RPMI7951 (cell line): Measurements from ENCODE around the gene KAT6B. TPM values are rescaled to one million over a fixed set of nuclear protein-coding genes. Genes with fewer than 3 reads are reported as not detected.

Source experiments
- DNase-seq: peaks from one replicate; pipeline ENCODE4 v3.0.0-alpha.2; 2012; ENCODE audit warnings: low read depth
- total RNA-seq: library from RNA; depleted of rRNA; stranded (reverse); fragments of >200 nt; shearing (Covaris generic); gene quantifications from 2 replicates; pipeline ENCODE4 v1.2.3, GENCODE V29; 2014

Gene KAT6B
- total RNA-seq, 1 experiment from 2014 or later, result 9.1 TPM

GRCh38 chr10:74823791-74824183 lies 2.6 kb upstream of the KAT6B start:
- DNase-seq, result no peak

GRCh38 chr10:74824184-74824899 lies 2.1 kb upstream of the KAT6B start:
- no peak for DNase-seq

DNA sequence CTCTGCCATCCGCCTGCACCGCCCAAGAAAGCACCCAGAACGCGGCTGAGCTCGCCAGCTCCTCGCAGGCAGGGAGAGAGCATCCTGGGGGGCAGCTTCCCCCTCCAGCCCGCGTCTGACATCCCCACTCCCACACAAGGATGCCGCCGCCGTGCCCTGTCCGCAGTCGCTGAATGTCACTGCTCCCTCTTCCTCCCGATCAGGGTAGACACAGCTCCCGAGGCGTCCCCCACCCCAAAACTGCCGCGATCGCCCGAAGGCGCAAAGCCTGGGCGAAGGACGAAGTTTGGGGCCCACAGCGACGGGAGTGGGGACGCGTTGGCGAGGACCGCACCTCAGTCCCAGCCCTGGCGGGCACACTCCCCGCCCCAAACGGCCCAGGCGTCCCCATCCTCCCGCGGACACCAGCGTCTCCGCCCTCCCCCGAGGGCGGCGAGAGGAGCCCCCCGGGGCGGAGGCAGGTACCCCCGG lies 1.5 kb upstream of the KAT6B start:
- DNase-seq, result peak; percentile 7

DNA sequence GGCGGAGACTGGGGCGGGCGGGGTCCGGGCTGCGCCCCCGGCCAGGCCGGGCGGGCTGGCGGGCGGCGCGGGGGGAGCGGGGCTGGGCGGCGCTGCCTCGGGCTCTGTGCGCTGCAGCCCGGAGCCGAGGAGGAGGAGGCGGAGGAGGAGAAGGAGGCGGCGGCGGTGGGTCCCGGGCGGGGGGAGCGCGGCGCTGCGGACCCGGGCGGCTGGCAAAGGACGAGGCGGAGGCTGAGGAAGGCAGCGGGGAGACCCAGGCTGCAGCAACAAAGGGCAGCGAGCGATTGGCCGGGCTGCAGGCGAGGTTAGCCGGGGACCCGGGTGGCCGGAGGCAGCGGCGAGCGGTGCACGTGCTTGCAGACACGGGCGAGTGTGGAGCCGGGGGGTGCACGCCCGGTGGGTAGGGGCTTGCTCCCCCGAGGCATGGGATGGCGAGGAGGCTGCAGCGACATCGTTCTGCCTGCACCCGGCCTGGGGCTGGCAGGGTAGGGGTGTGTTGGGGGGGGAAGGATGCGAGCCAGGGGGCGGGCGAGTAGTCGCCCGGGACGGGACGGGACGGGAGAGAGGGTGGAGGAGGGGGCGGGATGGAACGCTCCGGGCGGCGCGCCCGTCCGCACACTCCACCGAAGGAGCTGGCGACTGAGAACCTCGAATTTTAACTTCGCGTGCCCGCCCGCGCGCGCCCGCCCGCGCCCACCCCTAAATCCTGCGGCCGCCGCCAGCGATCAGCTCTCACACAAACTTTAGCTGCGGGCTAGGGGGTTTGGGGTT lies 844 bp upstream of the KAT6B start:
- DNase-seq, result no peak

DNA sequence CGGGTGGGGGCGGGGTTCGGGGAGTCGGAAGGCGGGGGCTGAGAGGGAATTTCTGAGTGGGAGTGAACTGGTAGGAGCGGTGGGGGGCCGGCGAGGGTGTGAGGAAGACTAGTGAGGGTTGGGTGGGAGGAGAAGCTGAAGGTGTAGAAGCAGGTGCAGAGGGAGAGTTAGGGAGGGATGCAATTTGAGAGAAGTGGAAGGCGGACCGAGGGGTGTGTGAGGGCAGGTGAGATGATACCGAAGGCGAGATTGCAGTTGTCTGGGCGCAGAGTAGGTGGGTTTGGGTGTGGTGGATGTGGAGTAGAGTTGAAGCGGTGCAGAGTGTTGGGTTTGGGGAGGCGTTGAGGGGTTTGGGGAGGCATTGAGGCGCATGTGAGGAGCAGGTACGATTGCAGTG lies 643 bp downstream of the KAT6B start:
- no peak for DNase-seq

GRCh38 chr10:74827694-74828093 lies 1.3 kb downstream of the KAT6B start:
- DNase-seq, result no peak

DNA sequence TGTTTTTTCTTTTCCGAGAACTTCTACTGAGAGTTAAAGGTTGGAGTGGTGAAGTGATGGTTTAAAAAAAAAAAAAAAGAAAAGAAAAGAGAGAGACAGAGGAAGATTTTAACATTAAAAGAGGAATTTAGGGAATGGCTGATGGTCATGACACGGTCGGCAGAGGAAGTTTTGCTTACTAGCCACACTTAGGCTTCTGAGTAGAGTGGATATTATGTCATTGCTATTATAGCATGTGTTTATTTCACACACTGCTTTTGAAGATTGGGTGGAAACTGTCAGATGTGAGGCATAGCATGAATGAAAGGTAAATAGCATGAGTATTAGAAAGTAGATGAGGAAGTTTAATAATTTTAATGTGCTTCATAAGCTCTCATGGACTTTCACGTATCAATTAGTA lies 2.5 kb downstream of the KAT6B start:
- no peak for DNase-seq

DNA sequence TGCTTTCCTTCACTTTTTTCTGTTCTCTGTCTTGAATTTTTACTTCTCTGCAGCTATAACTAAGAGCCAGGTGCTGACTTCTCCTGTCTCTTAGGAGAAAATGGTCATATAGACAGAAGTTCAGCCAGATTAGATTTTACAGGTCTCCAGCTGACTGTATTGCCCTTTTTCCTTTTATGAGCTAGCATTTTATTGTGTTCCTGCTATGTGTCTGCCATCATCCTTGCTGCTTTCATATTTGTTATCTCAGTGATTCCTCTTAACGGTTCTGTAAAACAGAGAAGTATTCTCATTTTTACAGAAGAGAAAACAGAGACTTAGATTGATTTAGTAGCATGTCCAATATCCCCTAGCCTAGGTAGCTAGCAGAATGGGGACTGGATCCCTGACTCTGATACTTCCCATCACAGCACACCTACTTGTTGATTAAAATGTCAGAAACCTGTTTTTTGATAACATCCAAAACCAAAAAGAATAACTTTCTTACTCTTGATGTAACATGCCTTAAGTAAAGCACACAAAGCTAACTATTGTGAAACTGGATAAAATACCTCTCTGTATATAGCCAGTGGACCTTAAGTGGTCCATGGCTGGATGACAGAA lies 5.2 kb downstream of the KAT6B start:
- DNase-seq, result no peak

GRCh38 chr10:74835963-74836362 lies 9.6 kb downstream of the KAT6B start:
- no peak for DNase-seq

GRCh38 chr10:74836877-74837276 lies 10.5 kb downstream of the KAT6B start:
- DNase-seq, result no peak

GRCh38 chr10:74837743-74838142 lies 11.3 kb downstream of the KAT6B start:
- no peak for DNase-seq

- no peak for DNase-seq
These were observed 13.3 kb downstream of the KAT6B start for GRCh38 chr10:74839708-74840107.

- no peak for DNase-seq
These were observed 15.0 kb downstream of the KAT6B start for GRCh38 chr10:74841265-74841973.

DNA sequence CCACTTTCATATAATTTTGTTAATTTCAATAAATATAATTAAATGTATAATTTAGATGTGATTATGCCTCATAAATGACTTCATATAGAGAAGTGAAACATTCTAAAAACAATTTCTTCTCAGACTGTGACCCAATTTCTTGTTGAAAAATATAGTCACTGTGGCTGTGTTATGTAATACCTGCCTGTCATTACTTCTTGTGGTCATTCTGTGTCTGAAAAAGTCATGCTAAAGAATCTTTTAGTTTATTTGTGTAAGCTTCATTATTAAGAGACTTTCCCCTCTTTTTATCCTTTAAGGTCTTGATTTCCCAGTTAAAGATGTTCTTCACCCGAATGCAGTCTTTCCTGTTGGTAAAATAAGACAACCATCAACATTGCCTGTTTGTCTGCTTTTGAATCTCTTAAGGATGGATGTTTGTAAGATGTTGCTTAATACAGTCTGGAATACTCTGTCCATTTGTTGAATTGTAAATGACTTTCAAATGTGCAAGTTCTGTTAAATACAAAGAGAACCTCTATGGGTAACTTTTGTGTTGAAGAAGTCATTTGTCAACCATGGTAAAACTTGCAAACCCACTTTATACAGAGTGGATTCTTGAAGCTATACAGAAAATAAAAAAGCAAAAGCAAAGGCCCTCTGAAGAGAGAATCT lies 16.0 kb downstream of the KAT6B start:
- no peak for DNase-seq

GRCh38 chr10:74846958-74847357 lies 20.6 kb downstream of the KAT6B start:
- DNase-seq, result no peak

DNA sequence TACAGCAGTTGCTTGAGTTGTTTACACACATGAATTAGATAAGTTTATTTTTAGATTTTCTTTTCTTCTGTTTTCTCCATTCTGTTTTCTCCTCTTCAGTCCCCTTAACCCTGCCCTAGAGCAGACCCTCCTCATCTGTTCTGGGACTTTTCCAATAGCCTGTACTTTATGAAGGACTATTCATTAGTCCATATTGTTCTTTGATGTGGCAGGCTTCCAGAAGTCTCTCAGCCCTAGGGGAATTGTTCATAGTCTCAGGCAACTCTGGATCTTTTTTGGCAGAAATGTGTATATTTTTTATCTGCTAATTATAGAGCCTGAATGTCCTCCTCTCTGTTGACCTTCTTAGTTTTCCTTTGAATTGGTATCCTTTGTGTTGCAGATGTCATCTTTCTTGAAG lies 25.4 kb downstream of the KAT6B start:
- no peak for DNase-seq

DNA sequence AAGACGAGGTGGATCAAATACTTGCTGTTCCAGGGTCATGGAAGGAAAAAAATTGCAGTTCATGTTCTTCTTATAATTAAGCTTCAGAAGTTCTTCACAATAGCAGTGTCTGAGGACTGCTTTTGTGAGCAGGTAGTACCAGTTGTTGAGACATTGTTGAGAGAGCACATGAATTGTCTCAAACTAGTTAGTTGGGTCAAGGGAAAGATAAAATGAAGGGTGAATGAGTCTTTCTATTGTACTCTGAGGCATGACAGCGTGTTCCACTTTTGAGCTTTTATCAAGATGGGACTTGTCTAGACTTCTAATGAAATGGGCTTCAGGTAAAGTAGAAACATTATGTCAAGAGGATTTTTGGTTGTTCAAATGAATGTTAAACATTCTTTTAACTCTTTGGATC lies 26.0 kb downstream of the KAT6B start:
- DNase-seq, result no peak

DNA sequence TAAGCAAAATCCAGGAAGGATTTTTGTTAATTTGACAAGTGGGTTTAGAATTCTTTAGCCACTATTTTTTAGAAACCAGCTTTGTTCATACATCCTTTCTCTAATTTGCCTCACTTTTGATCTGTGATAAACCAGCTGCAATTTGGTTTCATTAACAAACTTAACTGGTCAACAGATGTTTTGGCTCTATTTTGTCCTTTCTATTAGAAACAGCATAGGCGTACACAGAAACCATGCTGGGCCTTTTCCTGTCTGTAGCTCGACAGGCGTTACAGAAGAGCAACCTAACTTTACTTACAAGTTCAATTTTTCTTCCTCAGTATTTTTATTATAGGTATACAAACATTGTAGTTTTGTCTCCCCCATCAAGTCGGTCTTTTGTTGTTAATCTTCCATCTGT lies 28.2 kb downstream of the KAT6B start:
- DNase-seq, result no peak

DNA sequence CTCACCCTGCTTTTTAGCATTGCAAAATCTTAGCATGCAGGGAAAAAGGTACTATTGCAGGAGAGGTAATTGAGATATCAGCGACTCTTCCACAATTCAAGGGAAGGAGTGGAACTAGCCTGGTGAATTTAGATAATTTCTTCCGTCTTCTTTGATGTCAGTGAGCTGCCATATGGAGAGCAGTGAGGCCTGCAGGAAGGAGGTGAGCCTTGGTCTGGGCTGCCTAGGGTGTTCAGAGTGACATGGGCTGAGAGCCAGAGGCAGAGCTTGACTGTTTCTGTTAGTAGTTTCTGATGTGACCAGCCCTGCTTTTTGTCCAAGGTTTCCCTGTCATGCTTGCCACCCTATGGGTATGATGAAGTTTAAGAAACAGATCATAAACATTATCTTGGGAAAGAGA lies 28.6 kb downstream of the KAT6B start:
- no peak for DNase-seq

DNA sequence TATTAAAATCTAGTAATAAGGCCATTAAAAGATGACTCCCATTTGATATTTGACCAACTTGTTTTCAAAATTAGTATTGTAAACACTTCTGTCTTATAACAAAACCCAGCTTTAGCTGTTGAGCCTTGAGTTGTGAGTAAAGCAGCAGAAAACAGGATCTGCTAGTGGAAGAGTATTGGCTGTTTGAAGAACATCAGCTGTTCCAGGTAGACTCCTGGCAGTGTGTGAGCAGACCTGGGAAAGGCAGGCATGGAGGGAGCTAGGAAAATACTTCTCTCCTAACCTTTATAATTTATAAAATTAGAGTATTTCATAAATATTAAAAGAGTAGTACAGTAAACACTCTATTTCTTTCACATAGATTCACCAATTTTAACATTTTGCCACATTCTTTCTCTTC lies 29.0 kb downstream of the KAT6B start:
- no peak for DNase-seq

DNA sequence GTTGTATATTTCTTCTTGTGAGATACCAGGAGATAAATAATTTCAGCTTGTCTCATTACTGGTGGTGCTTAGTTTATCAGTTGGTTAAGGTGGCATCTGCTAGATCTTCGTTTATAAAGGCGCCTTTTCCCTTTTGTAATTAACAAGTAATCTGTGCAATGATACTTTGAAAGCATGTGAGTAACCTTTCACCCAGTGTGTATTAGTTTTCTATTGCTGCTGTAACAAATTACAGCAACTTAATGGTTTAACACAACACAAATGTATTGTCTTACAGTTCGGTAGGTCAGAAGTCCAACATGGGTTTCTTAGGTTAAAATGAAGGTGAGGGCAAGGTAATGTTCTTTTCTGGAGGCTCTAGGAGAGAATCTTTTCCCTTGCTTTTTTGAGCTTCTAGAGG lies 30.5 kb downstream of the KAT6B start:
- no peak for DNase-seq

DNA sequence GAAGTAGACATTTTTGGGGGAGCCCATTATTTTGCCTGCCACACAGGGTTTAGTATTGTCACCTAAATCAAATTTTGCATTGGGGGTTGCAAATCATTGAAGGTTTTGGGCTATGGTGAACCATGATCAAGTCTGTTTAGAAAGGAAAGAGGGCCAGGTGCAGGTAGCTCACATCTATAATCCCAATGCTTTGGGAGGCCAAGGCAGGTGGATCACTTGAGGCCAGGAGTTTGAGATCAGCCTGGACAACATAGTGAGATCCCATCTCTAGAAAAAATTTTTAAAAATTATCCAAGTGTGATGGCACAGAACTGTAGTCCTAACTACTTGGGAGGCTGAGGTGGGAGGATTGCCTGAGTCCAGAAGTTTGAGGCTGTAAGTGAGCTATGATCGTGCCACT lies 31.2 kb downstream of the KAT6B start:
- DNase-seq, result no peak
